CD14-positive monocyte (primary cell): Measurements from ENCODE around the gene RBMS1. TPM values are rescaled to one million over a fixed set of nuclear protein-coding genes. Genes with fewer than 3 reads are reported as not detected.

Experiments
- DNase-seq, 3 donors: peaks; one replicate each; pipeline ENCODE4 v3.0.0-alpha.2; 2011 to 2022
- H2AFZ ChIP-seq: 2 replicates; pipeline ENCODE4 v1.6.0; 2012; ENCODE audit warnings: mild to moderate bottlenecking, low read depth, low read length, inconsistent platforms; ENCODE audit not compliant: insufficient read depth, poor library complexity, severe bottlenecking
- H3K27ac ChIP-seq, 2 donors: 1 replicate in 1 of 2; 2 replicates in 1 of 2; pipeline ENCODE4 v1.5.1; 2012 to 2013; ENCODE audit warnings: low read length in 2 of 2, control low read depth in 1 of 2, inconsistent platforms in 1 of 2, low read depth in 1 of 2, mild to moderate bottlenecking in 1 of 2
- H3K27me3 ChIP-seq, 2 donors: one replicate each; pipeline versions ENCODE4 v1.6.0 to v1.6.1; 2011 to 2013; ENCODE audit warnings: low read length in 2 of 2; ENCODE audit not compliant: control insufficient read depth in 2 of 2, insufficient read depth in 2 of 2
- H3K36me3 ChIP-seq, 2 donors: replicated peaks in 1 of 2; 1 replicate in 1 of 2; 2 replicates in 1 of 2; pipeline versions ENCODE4 v1.5.1 to v1.6.1; 2012 to 2013; ENCODE audit warnings: low read length in 2 of 2, control low read depth in 1 of 2, inconsistent platforms in 1 of 2, mild to moderate bottlenecking in 1 of 2; ENCODE audit not compliant: insufficient read depth in 2 of 2, control insufficient read depth in 1 of 2
- H3K4me1 ChIP-seq, 2 donors: 1 replicate in 1 of 2; 2 replicates in 1 of 2; pipeline versions ENCODE4 v1.5.1 to v1.6.1; 2012 to 2013; ENCODE audit warnings: low read length in 2 of 2, control low read depth in 1 of 2, inconsistent platforms in 1 of 2, mild to moderate bottlenecking in 1 of 2, moderate library complexity in 1 of 2; ENCODE audit not compliant: insufficient read depth in 2 of 2, control insufficient read depth in 1 of 2
- H3K4me2 ChIP-seq: replicated peaks from 2 replicates; pipeline ENCODE3; 2012; ENCODE audit warnings: low read length, moderate library complexity, mild to moderate bottlenecking; ENCODE audit not compliant: poor library complexity, severe bottlenecking; ENCODE audit errors: extremely low read depth
- H3K4me3 ChIP-seq, 3 experiments: fragments of 200-600 bp in 1 of 3; sonication (generic) in 1 of 3; replicated peaks in 1 of 3; 1 replicate in 2 of 3; 2 replicates in 1 of 3; pipeline ENCODE4 v1.5.1; 2011 to 2013; ENCODE audit warnings: low read length in 3 of 3, mild to moderate bottlenecking in 3 of 3, control low read depth in 2 of 3, low read depth in 2 of 3, inconsistent platforms in 1 of 3, moderate library complexity in 1 of 3
- H3K79me2 ChIP-seq: 2 replicates; pipeline ENCODE4 v1.6.0; 2012; ENCODE audit warnings: mild to moderate bottlenecking, control low read depth, inconsistent platforms, low read length, moderate library complexity; ENCODE audit not compliant: insufficient read depth
- H3K9ac ChIP-seq: 2 replicates; pipeline ENCODE4 v1.6.0; 2017; ENCODE audit warnings: low read length, mild to moderate bottlenecking; ENCODE audit not compliant: insufficient read depth, poor library complexity, severe bottlenecking
- H3K9me3 ChIP-seq, 2 donors: replicated peaks in 1 of 2; 1 replicate in 1 of 2; 2 replicates in 1 of 2; pipeline versions ENCODE4 v1.5.1 to v1.6.1; 2012 to 2013; ENCODE audit warnings: low read length in 2 of 2, control low read depth in 1 of 2; ENCODE audit not compliant: control insufficient read depth in 1 of 2, insufficient read depth in 1 of 2
- H4K20me1 ChIP-seq: 2 replicates; pipeline ENCODE4 v1.6.0; 2012; ENCODE audit warnings: mild to moderate bottlenecking, low read length, control low read depth, moderate library complexity; ENCODE audit not compliant: insufficient read depth
- H3K27ac Mint-ChIP-seq, 7 donors: one replicate each; pipeline ENCODE4 v1.8.0; 2020; ENCODE audit warnings: mild to moderate bottlenecking in 7 of 7, mixed read lengths in 7 of 7, moderate library complexity in 6 of 7, inconsistent platforms in 2 of 7
- H3K27me3 Mint-ChIP-seq, 3 donors: one replicate each; pipeline ENCODE4 v1.8.0; 2021 to 2022; ENCODE audit warnings: low read depth in 3 of 3, mild to moderate bottlenecking in 3 of 3, mixed read lengths in 3 of 3, moderate library complexity in 3 of 3, inconsistent platforms in 1 of 3
- H3K36me3 Mint-ChIP-seq, 2 donors: one replicate each; pipeline ENCODE4 v1.8.0; 2020; ENCODE audit warnings: mixed read lengths in 2 of 2, inconsistent platforms in 1 of 2, mild to moderate bottlenecking in 1 of 2
- H3K4me1 Mint-ChIP-seq: one replicate; pipeline ENCODE4 v1.8.0; 2020; ENCODE audit warnings: mild to moderate bottlenecking, mixed read lengths
- H3K4me3 Mint-ChIP-seq, 2 donors: one replicate each; pipeline ENCODE4 v1.8.0; 2020; ENCODE audit warnings: mild to moderate bottlenecking in 2 of 2, mixed read lengths in 2 of 2, moderate library complexity in 1 of 2
- H3K9me3 Mint-ChIP-seq, 7 donors: one replicate each; pipeline ENCODE4 v1.8.0; 2020 to 2022; ENCODE audit warnings: mixed read lengths in 7 of 7, mild to moderate bottlenecking in 6 of 7, moderate library complexity in 6 of 7, inconsistent platforms in 2 of 7
- WGBS: methylation state at CpG from one replicate; pipeline ENCODE4 v1.1.5; 2013; ENCODE audit warnings: missing lambda C conversion rate; ENCODE audit not compliant: insufficient coverage; 5-methylcytosine and 5-hydroxymethylcytosine counted together
- intact Hi-C, 2 donors: fragments of 100-400 bp; cut with micrococcal nuclease; formaldehyde crosslinking; loops; one replicate each; pipeline versions ENCODE4 v1.15.0 to v1.15.1; 2023
- polyA plus RNA-seq, 3 donors: library from polyadenylated mRNA; depleted of rRNA in 1 of 3; unstranded in 2 of 3; stranded (reverse) in 1 of 3; fragments of 300-500 nt in 2 of 3; fragments of >200 nt in 1 of 3; fragmentation: Illumina TruSeq in 2 of 3; gene quantifications; 1 replicate in 2 of 3; 2 replicates in 1 of 3; pipeline ENCODE4 v1.2.3, GENCODE V29; 2012 to 2021
- TF ChIP-seq, protein P1 (sequence below): fragments of 200-600 bp; IDR thresholded peaks from one replicate; pipeline ENCODE4 v1.8.0; 2022; ENCODE audit warnings: antibody characterized with exemption, mild to moderate bottlenecking

Gene RBMS1
- polyA plus RNA-seq, 3 donors, result 88.2 to 91.2 (median 89.4) TPM

- H2AFZ ChIP-seq, result no peak overlapping the region
- no peaks in the 10 kb centered on the region for H3K36me3 ChIP-seq
- no peak overlapping the region for H3K4me2 ChIP-seq
- H3K4me1 ChIP-seq, result peaks cover 5% of the 10 kb centered on the region in 2 donors
- no peak overlapping the region for H3K27ac ChIP-seq
- Mint-ChIP-seq H3K4me3 (no peak overlapping the region), H3K36me3 (no peaks in the 10 kb centered on the region), H3K27me3 (peaks cover 0 to 3% (median 1%) of the 10 kb centered on the region in 3 donors), H3K9me3 (peaks cover 0 to 2% (median 0%) of the 10 kb centered on the region in 7 donors), H3K4me1 (peaks cover 11% of the 10 kb centered on the region), H3K27ac (no peak overlapping the region)
- H3K9me3 ChIP-seq, result no peaks in the 10 kb centered on the region
- no peaks in the 10 kb centered on the region for H3K27me3 ChIP-seq
- H3K9ac ChIP-seq, result no peak overlapping the region
- no peaks in the 10 kb centered on the region for H4K20me1 ChIP-seq
- no peak for DNase-seq
- WGBS, result 25% methylated on average over 2 of the region's 2 CpGs
- H3K4me3 ChIP-seq, result no peak overlapping the region
- no peaks in the 10 kb centered on the region for H3K79me2 ChIP-seq
- intact Hi-C loops, result no loop called here
- TF ChIP-seq, protein P1, sequence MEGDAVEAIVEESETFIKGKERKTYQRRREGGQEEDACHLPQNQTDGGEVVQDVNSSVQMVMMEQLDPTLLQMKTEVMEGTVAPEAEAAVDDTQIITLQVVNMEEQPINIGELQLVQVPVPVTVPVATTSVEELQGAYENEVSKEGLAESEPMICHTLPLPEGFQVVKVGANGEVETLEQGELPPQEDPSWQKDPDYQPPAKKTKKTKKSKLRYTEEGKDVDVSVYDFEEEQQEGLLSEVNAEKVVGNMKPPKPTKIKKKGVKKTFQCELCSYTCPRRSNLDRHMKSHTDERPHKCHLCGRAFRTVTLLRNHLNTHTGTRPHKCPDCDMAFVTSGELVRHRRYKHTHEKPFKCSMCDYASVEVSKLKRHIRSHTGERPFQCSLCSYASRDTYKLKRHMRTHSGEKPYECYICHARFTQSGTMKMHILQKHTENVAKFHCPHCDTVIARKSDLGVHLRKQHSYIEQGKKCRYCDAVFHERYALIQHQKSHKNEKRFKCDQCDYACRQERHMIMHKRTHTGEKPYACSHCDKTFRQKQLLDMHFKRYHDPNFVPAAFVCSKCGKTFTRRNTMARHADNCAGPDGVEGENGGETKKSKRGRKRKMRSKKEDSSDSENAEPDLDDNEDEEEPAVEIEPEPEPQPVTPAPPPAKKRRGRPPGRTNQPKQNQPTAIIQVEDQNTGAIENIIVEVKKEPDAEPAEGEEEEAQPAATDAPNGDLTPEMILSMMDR, result no peak
Measured at GRCh38 chr2:160510617-160511016, 17.0 kb upstream of the RBMS1 start.

- Mint-ChIP-seq H3K4me1 (peaks cover 9% of the 10 kb centered on the region), H3K4me3 (no peak overlapping the region), H3K9me3 (peaks cover 0 to 2% (median 0%) of the 10 kb centered on the region in 7 donors), H3K27ac (no peak overlapping the region), H3K36me3 (no peaks in the 10 kb centered on the region), H3K27me3 (peaks cover 0 to 1% (median 1%) of the 10 kb centered on the region in 3 donors)
- no peak for DNase-seq
- Histone ChIP-seq H4K20me1 (no peaks in the 10 kb centered on the region), H2AFZ (no peak overlapping the region), H3K4me2 (no peak overlapping the region), H3K9ac (no peak overlapping the region), H3K4me3 (no peak overlapping the region), H3K9me3 (no peaks in the 10 kb centered on the region), H3K4me1 (peaks cover 11 to 13% of the 10 kb centered on the region in 2 donors), H3K27me3 (no peaks in the 10 kb centered on the region), H3K79me2 (no peaks in the 10 kb centered on the region), H3K36me3 (no peaks in the 10 kb centered on the region), H3K27ac (no peak overlapping the region)
- TF ChIP-seq, protein P1, result no peak
- intact Hi-C loops, result no loop called here
- WGBS, result no CpG with 5 or more reads among the region's 2 CpGs
Measured at GRCh38 chr2:160509016-160509415, 15.4 kb upstream of the RBMS1 start.
